GM12878 (cell line): ENCODE measurements around the gene ISLR2. TPM values are rescaled to one million over a fixed set of nuclear protein-coding genes. Genes with fewer than 3 reads are reported as not detected.
A peak's percentile ranks its signal among the peaks of the same experiment; 100 is the strongest.

Experiments used
- ATAC-seq: fragments of 200-7000 bp; cut with Tn5 transposase; 3 replicates; pipeline ENCODE4 v1.9.1; 2020; ENCODE audit warnings: mild to moderate bottlenecking, moderate library complexity
- BruUV-seq: library from RNA; stranded (reverse); fragments of 400-500 nt; replicated peaks from 2 replicates; lab custom pipeline; 2021; lab: Mats Ljungman, UMichigan
- CTCF ChIA-PET: fragments of 300-600 bp; sonication (Branson Sonifier 250); formaldehyde crosslinking; extraction: SDS; loops from one replicate; lab custom pipeline; 2021; ENCODE audit warnings: inconsistent platforms; lab: Yijun Ruan, JAX
- POLR2A ChIA-PET: fragments of 350-600 bp; formaldehyde crosslinking; extraction: SDS; loops from one replicate; lab custom pipeline; 2021; ENCODE audit warnings: inconsistent platforms; lab: Charles Lee
- RAD21 ChIA-PET: fragments of 300-600 bp; sonication (Branson Sonifier 250); formaldehyde crosslinking; loops from one replicate; lab custom pipeline; 2023; ENCODE audit warnings: antibody characterized with exemption; ENCODE audit not compliant: unreplicated experiment; lab: Charles Lee
- SMC1A ChIA-PET: fragments of 300-600 bp; sonication (Branson Sonifier 250); formaldehyde crosslinking; loops from one replicate; lab custom pipeline; 2023; ENCODE audit not compliant: unreplicated experiment, uncharacterized antibody; lab: Charles Lee
- DNase-seq: peaks from one replicate; pipeline ENCODE4 v3.0.0-alpha.2; 2011; ENCODE audit warnings: low read depth, low spot score
- FAIRE-seq: peaks from 3 replicates; lab custom pipeline; 2011; peaks lifted over from hg19 to GRCh38; lab: Jason Lieb, UNC
- H2AFZ ChIP-seq: 2 replicates; pipeline ENCODE4 v1.6.0; 2011; ENCODE audit warnings: low read depth, low read length, control low read depth; ENCODE audit not compliant: control insufficient read depth
- H3K27ac ChIP-seq: 2 replicates; pipeline ENCODE4 v1.5.1; 2011; ENCODE audit warnings: control low read depth; ENCODE audit not compliant: control insufficient read depth, insufficient read depth
- H3K27me3 ChIP-seq, 2 experiments: replicated peaks in 1 of 2; 2 replicates each; pipeline versions ENCODE4 v1.6.0 to v1.6.1; 2011; ENCODE audit warnings: low read length in 1 of 2; ENCODE audit not compliant: control insufficient read depth in 2 of 2, insufficient read depth in 2 of 2
- H3K36me3 ChIP-seq, 2 experiments: 2 replicates each; pipeline ENCODE4 v1.5.1; 2011; ENCODE audit warnings: low read length in 1 of 2; ENCODE audit not compliant: control insufficient read depth in 2 of 2, insufficient read depth in 2 of 2
- H3K4me1 ChIP-seq: 2 replicates; pipeline ENCODE4 v1.6.1; 2011; ENCODE audit warnings: mild to moderate bottlenecking, low read length, moderate library complexity, mixed read lengths; ENCODE audit not compliant: control insufficient read depth, insufficient read depth
- H3K4me2 ChIP-seq: 2 replicates; pipeline ENCODE4 v1.6.0; 2011; ENCODE audit warnings: control low read depth; ENCODE audit not compliant: control insufficient read depth, insufficient read depth
- H3K4me3 ChIP-seq: fragments of 200-600 bp; sonication (generic); 2 replicates; pipeline ENCODE4 v1.5.1; 2016
- H3K79me2 ChIP-seq: 2 replicates; pipeline ENCODE4 v1.6.0; 2011; ENCODE audit warnings: low read length; ENCODE audit not compliant: control insufficient read depth, insufficient read depth
- H3K9ac ChIP-seq: 2 replicates; pipeline ENCODE4 v1.8.0; 2011; ENCODE audit warnings: low read length, control low read depth, mixed read lengths; ENCODE audit not compliant: control insufficient read depth, insufficient read depth
- H3K9me3 ChIP-seq: replicated peaks from 3 replicates; pipeline ENCODE4 v1.5.1; 2011; ENCODE audit warnings: mild to moderate bottlenecking, low read length; ENCODE audit not compliant: control insufficient read depth, insufficient read depth
- H4K20me1 ChIP-seq: 2 replicates; pipeline ENCODE4 v1.6.0; 2011; ENCODE audit not compliant: control insufficient read depth, insufficient read depth
- BCL3 ChIP-seq: IDR thresholded peaks from 2 replicates; pipeline ENCODE4 v1.6.1; 2011; ENCODE audit warnings: borderline replicate concordance, low read depth, mild to moderate bottlenecking, moderate library complexity, low read length; ENCODE audit not compliant: insufficient read depth, poor library complexity, severe bottlenecking
- E2F8 ChIP-seq: fragments of 450-650 bp; IDR thresholded peaks from 2 replicates; pipeline ENCODE4 v1.6.1; 2018; ENCODE audit warnings: mild to moderate bottlenecking, low read depth, moderate library complexity; ENCODE audit not compliant: partially characterized antibody
- MEF2B ChIP-seq: fragments of 450-650 bp; IDR thresholded peaks from 2 replicates; pipeline ENCODE4 v1.6.1; 2018; ENCODE audit warnings: mild to moderate bottlenecking, moderate library complexity; ENCODE audit not compliant: partially characterized antibody, poor library complexity, severe bottlenecking
- RUNX3 ChIP-seq: IDR thresholded peaks from 2 replicates; pipeline ENCODE4 v1.6.1; 2012; ENCODE audit warnings: low read length, inconsistent platforms
- ZBED1 ChIP-seq: IDR thresholded peaks from 2 replicates; pipeline ENCODE4 v1.6.1; 2016; ENCODE audit warnings: borderline replicate concordance
- WGBS: methylation state at CpG from one replicate; pipeline ENCODE4 v1.1.6; 2016; ENCODE audit warnings: low lambda C conversion rate; ENCODE audit not compliant: insufficient replicate concordance, insufficient coverage; ENCODE audit errors: missing lambda C conversion rate; 5-methylcytosine and 5-hydroxymethylcytosine counted together
- in situ Hi-C: fragments of 300-500 bp; cut with MboI; formaldehyde crosslinking; loops from 9 replicates; pipeline ENCODE4 v1.14.3; 2018; ENCODE audit warnings: mixed read lengths
- intact Hi-C: fragments of 100-400 bp; cut with micrococcal nuclease; formaldehyde crosslinking; loops from one replicate; pipeline ENCODE4 v1.14.2; 2022; ENCODE audit not compliant: unreplicated experiment
- polyA plus RNA-seq, 11 experiments: library from polyadenylated mRNA; depleted of rRNA in 4 of 11; unstranded in 6 of 11; stranded (reverse) in 5 of 11; fragments of >200 nt; fragmentation: Nextera tagmentation in 4 of 11; fragmentation: Illumina TruSeq in 1 of 11; extraction: Ambion mirVana in 4 of 11; extraction: Trizol in 1 of 11; gene quantifications; 1 replicate in 1 of 11; 2 replicates in 10 of 11; pipeline versions ENCODE4 v1.2.1 to v1.2.3, GENCODE V29; 2011 to 2016; ENCODE audit warnings: inconsistent platforms in 2 of 11, missing spikeins in 2 of 11, low read depth in 1 of 11
- total RNA-seq, 4 experiments: library from RNA; depleted of rRNA in 3 of 4; stranded (reverse); fragments of >200 nt in 3 of 4; fragmentation: Illumina TruSeq in 1 of 4; extraction: Trizol in 1 of 4; gene quantifications; 2 replicates each; pipeline versions ENCODE4 v1.2.1 to v1.2.3, GENCODE V29; 2013 to 2021

Gene ISLR2
- total and polyA plus RNA-seq, 10 of the 15 experiments (the other 5 are each of a cell fraction or from before 2014, with no cell fraction given), result 0.04 to 0.21 (median 0.07) TPM; not detected in 4

GRCh38 chr15:74123658-74124057 lies 6.7 kb upstream of the ISLR2 start (continued):
- TF ChIP-seq RUNX3, result no peak
- no peak for TF ChIP-seq ZBED1
- no peak for TF ChIP-seq BCL3
- TF ChIP-seq, all 136 proteins: peak for 0

- Histone ChIP-seq H3K4me3 (no peak overlapping the region), H3K79me2 (no peaks in the 10 kb centered on the region), H3K9me3 (no peaks in the 10 kb centered on the region), H3K4me2 (no peak overlapping the region), H3K27ac (no peak overlapping the region), H2AFZ (no peak overlapping the region), H3K9ac (no peak overlapping the region), H3K36me3 (no peaks in the 10 kb centered on the region), H3K4me1 (peaks cover 20% of the 10 kb centered on the region), H4K20me1 (no peaks in the 10 kb centered on the region), H3K27me3 (peaks cover 8 to 14% of the 10 kb centered on the region in 2 experiments)
- ChIA-PET SMC1A (interaction anchor here (1.0 kb wide), 1 partner anchor 158 kb away, joined by 4 read pairs; no protein-coding TSS in a partner anchor), RAD21 (no interaction called here), CTCF (interaction anchor here (2.3 kb wide), 1 partner anchor 197 kb away, joined by 19 read pairs; no protein-coding TSS in a partner anchor), POLR2A (no interaction called here)
- WGBS, result 42% methylated on average over 3 of the region's 3 CpGs
- intact Hi-C loops, result no loop called here
- TF ChIP-seq E2F8 (no peak), MEF2B (peak; percentile 32)
- in situ Hi-C loops, result loop anchor here (5.0 to 10.0 kb wide), 2 partner anchors 183 to 1151 kb away; no protein-coding TSS in a partner anchor
- BruUV-seq, result no TSS peak
- ATAC-seq (no peak), DNase-seq (no peak), FAIRE-seq (no peak)
These were observed 6.2 kb upstream of the ISLR2 start for GRCh38 chr15:74124196-74124595.
